Adrenal gland (tissue), 5 donors: ENCODE results near the gene POLD3.

Source experiments
- CTCF ChIP-seq, 6 experiments: fragments of 450-650 bp in 4 of 6; fragments of 200-600 bp in 2 of 6; sonication (generic) in 1 of 6; IDR thresholded peaks; 1 replicate in 5 of 6; 2 replicates in 1 of 6; pipeline versions ENCODE4 v1.5.1 to v1.8.0; 2016 to 2021; ENCODE audit warnings: antibody characterized with exemption in 6 of 6, mild to moderate bottlenecking in 2 of 6, moderate library complexity in 1 of 6
- POLR2A ChIP-seq, 2 donors: fragments of 450-650 bp; IDR thresholded peaks; one replicate each; pipeline ENCODE4 v1.6.1; 2017; ENCODE audit warnings: antibody characterized with exemption in 2 of 2, mild to moderate bottlenecking in 2 of 2, moderate library complexity in 1 of 2
- donor health status: DM: no; HTN: no; CAD: no.

DNA sequence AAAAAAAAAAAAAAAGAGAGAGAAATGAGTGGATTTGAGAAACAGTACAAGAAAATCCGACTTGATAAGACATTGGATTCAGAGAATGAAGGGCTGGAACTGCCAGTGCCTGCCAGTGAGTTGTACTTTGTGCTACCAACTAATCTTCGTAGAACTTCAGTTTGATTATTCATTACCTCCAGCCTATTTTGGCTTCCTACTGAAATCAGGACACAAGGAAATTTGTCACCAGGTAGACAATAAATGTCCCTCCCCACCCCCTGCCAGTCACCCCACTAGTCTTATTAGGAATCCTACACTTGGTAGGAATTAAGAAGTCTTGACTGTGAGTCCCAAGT, 21.4 kb upstream of the POLD3 start:
- TF ChIP-seq CTCF (IDR thresholded peaks at IDR 0.05), result no peak
- TF ChIP-seq POLR2A (IDR thresholded peaks at IDR 0.05), result no peak
